Ovary (tissue), 3 donors: ENCODE data around the gene GOLGA8H.

Experiments
- POLR2A ChIP-seq: fragments of 450-650 bp; IDR thresholded peaks from one replicate; pipeline ENCODE4 v1.6.1; 2017; ENCODE audit warnings: antibody characterized with exemption, mild to moderate bottlenecking, moderate library complexity
- TF ChIP-seq, protein P1 (sequence below), 3 donors: fragments of 450-650 bp in 2 of 3; fragments of 200-600 bp in 1 of 3; IDR thresholded peaks; one replicate each; pipeline versions ENCODE4 v1.5.1 to v1.8.0; 2016 to 2022; ENCODE audit warnings: antibody characterized with exemption in 3 of 3, mild to moderate bottlenecking in 1 of 3
- donor health status: DM: no; HTN: no; CAD: no.

DNA sequence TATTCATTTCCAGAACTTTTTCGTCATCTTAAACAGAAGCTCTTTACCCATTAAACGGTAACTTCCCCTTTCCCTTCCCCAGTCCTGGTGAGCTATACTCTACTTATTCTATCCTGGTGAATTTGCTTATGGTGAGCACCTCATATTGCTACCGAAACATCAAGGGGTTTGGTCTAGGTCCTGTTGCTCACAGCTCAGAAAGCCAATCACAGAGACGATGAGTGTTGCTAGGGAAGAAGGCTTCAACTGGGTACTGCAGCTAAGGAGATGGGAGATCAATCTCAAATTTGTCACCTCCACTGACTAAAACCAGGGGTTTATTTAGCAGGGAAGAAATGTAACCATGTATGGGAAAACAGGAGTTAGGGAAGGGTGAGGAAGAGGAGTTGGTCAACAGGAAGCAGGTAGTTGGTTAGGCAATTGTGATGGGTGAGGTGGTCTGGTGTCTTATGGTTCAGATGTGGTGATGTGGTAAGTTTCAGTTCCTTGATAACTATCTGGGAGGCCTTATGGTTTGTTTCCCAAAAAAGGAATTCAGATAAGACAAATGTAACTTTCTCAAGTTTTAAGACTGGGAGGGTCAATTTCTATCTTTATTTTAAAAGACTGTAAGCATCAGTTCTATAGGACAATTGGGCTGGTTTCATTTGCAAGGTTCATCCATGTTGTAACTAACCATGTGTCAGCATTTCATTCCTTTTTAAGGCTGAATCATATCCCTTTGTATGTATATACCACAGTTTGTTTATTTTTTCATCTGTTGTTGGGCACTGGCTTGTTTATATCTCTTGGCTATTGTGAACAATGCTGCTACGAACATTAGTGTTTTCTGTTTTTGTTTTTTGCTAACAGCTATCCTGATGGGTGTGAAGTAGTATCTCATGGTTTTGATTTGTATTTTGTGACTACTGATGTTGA lies 46.4 kb downstream of the GOLGA8H start:
- TF ChIP-seq, protein P1, sequence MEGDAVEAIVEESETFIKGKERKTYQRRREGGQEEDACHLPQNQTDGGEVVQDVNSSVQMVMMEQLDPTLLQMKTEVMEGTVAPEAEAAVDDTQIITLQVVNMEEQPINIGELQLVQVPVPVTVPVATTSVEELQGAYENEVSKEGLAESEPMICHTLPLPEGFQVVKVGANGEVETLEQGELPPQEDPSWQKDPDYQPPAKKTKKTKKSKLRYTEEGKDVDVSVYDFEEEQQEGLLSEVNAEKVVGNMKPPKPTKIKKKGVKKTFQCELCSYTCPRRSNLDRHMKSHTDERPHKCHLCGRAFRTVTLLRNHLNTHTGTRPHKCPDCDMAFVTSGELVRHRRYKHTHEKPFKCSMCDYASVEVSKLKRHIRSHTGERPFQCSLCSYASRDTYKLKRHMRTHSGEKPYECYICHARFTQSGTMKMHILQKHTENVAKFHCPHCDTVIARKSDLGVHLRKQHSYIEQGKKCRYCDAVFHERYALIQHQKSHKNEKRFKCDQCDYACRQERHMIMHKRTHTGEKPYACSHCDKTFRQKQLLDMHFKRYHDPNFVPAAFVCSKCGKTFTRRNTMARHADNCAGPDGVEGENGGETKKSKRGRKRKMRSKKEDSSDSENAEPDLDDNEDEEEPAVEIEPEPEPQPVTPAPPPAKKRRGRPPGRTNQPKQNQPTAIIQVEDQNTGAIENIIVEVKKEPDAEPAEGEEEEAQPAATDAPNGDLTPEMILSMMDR (IDR thresholded peaks at IDR 0.05) = no peak
- no peak for TF ChIP-seq POLR2A
